ENCODE measurements around the gene MELK. TPM values are rescaled to one million over a fixed set of nuclear protein-coding genes. Genes with fewer than 3 reads are reported as not detected.

Gene MELK
- total RNA-seq, 1 experiment from 2014 or later = 63.2 TPM

DNA sequence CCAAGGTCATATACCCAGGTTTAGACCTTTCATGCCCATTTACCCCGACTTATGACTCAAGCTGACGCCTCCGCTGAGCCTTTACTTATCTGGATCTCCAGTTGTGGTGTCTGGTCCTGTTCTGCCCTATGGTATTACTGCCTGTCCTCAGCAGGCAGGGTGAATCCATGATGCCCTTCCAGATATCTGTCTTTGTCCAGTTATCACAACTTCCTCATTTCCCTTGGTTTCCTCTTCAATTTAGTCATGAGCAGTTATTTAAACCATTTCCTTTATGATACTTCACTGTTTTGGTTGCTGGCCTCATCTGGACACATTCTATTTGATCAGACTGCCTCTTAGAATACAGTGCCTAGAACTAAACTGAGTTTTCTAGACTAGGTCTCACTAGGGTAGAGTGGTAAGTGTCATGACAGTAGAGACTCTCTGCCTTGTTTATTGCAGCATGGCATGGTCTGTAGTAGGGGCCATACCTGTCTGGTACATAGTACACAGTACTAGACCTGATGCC, 93.3 kb downstream of the MELK start:
- RAD21 ChIA-PET (ENCODE audit: low non-redundant PET in 1 of 2, low total read pairs in 2 of 2, uncharacterized antibody in 2 of 2, unreplicated experiment in 2 of 2) = no interaction called here
- TF ChIP-seq ELF1 (IDR thresholded peaks at IDR 0.05; ENCODE audit: borderline replicate concordance, low read depth) (no peak), FOSL1 (IDR thresholded peaks at IDR 0.05; ENCODE audit: low read depth) (no peak), SP1 (IDR thresholded peaks at IDR 0.05; ENCODE audit: low read depth) (no peak), ZNF274 (IDR thresholded peaks at IDR 0.05; ENCODE audit: low read depth, low read length) (no peak), POLR2A (IDR thresholded peaks at IDR 0.05; ENCODE audit: borderline replicate concordance, extremely low read depth, insufficient read depth, insufficient read length) (no peak), EZH2phosphoT487 (IDR thresholded peaks at IDR 0.05; ENCODE audit: borderline replicate concordance) (no peak), RAD21 (IDR thresholded peaks at IDR 0.05; ENCODE audit: low read depth) (no peak), TCF7L2 (IDR thresholded peaks at IDR 0.05; ENCODE audit: borderline replicate concordance, extremely low read depth, insufficient read depth, insufficient read length) (no peak), EGR1 (IDR thresholded peaks at IDR 0.05; ENCODE audit: low read depth) (no peak), POLR2AphosphoS5 (IDR thresholded peaks at IDR 0.05; ENCODE audit: low read depth, low read length) (no peak), YY1 (IDR thresholded peaks at IDR 0.05; ENCODE audit: extremely low read depth, insufficient replicate concordance, low read depth, low read length) (no peak), CEBPB (IDR thresholded peaks at IDR 0.05; ENCODE audit: low read depth) (no peak)
- TF ChIP-seq, protein P1, sequence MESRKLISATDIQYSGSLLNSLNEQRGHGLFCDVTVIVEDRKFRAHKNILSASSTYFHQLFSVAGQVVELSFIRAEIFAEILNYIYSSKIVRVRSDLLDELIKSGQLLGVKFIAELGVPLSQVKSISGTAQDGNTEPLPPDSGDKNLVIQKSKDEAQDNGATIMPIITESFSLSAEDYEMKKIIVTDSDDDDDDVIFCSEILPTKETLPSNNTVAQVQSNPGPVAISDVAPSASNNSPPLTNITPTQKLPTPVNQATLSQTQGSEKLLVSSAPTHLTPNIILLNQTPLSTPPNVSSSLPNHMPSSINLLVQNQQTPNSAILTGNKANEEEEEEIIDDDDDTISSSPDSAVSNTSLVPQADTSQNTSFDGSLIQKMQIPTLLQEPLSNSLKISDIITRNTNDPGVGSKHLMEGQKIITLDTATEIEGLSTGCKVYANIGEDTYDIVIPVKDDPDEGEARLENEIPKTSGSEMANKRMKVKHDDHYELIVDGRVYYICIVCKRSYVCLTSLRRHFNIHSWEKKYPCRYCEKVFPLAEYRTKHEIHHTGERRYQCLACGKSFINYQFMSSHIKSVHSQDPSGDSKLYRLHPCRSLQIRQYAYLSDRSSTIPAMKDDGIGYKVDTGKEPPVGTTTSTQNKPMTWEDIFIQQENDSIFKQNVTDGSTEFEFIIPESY (IDR thresholded peaks at IDR 0.05; ENCODE audit: extremely low read depth, insufficient replicate concordance, low read length) = no peak
- DNase-seq (ENCODE audit: low read depth, low spot score) (no peak), ATAC-seq (no peak)
- POLR2A ChIA-PET = no interaction called here
- CTCF ChIA-PET = interaction anchor here (0.7 kb wide), 1 partner anchor 33 kb away, joined by 3 read pairs; no protein-coding TSS in a partner anchor
- Histone ChIP-seq H3K27ac (ENCODE audit: low read depth, low read length) (peak overlapping the region; percentile 10; the same call in 1 of the 2 replicates), H3K36me3 (ENCODE audit: control insufficient read depth in 1 of 2, insufficient read depth in 2 of 2, low read length in 2 of 2) (peaks cover 12 to 13% of the 10 kb centered on the region in 2 experiments), H3K9me3 (ENCODE audit: control insufficient read depth in 1 of 2, insufficient read depth in 1 of 2, low read depth in 1 of 2, low read length in 2 of 2) (no peaks in the 10 kb centered on the region), H3K4me3 (replicated peaks in 1 of 2; ENCODE audit: low read depth in 1 of 2, low read length in 2 of 2) (no peak overlapping the region), H3K4me2 (ENCODE audit: low read length) (no peak overlapping the region), H3K79me2 (ENCODE audit: insufficient read depth, low read length) (peaks cover 17% of the 10 kb centered on the region; the same call in 1 of the 2 replicates), H4K20me1 (ENCODE audit: insufficient read depth) (no peaks in the 10 kb centered on the region), H2AFZ (ENCODE audit: low read depth, low read length, poor library complexity, severe bottlenecking) (no peak overlapping the region), H3K9ac (ENCODE audit: low read length) (no peak overlapping the region), H3K27me3 (ENCODE audit: insufficient read depth, low read length) (no peaks in the 10 kb centered on the region), H3K4me1 (ENCODE audit: control insufficient read depth in 1 of 2, insufficient read depth in 2 of 2, low read length in 2 of 2) (peaks cover 4 to 8% of the 10 kb centered on the region in 2 experiments; a peak in 2 of 4 replicates), H3K9me2 (ENCODE audit: insufficient read depth) (no peaks in the 10 kb centered on the region)
- BruUV-seq (replicated peaks) = no TSS peak
- intact Hi-C loops (cut with micrococcal nuclease) = no loop called here
